ENCODE measurements around the gene SHISA6.

The SHISA6 gene

GRCh38 chr17:11550431-11550830 is 309.4 kb downstream of the SHISA6 start:
- Mint-ChIP-seq H3K4me3 (no peak overlapping the region), H3K4me1 (ENCODE audit: low read depth) (no peaks in the 10 kb centered on the region), H3K9me3 (peaks cover 10% of the 10 kb centered on the region), H3K36me3 (ENCODE audit: low read depth) (no peaks in the 10 kb centered on the region), H3K27ac (no peak overlapping the region), H3K27me3 (ENCODE audit: low read depth) (no peaks in the 10 kb centered on the region)

GRCh38 chr17:11551442-11551841 is 310.4 kb downstream of the SHISA6 start:
- no peaks in the 10 kb centered on the region for H3K27me3 Mint-ChIP-seq (ENCODE audit: low read depth)
- no peaks in the 10 kb centered on the region for H3K4me1 Mint-ChIP-seq (ENCODE audit: low read depth)
- H3K27ac Mint-ChIP-seq: no peak overlapping the region
- H3K36me3 Mint-ChIP-seq (ENCODE audit: low read depth): no peaks in the 10 kb centered on the region
- H3K9me3 Mint-ChIP-seq: peaks cover 18% of the 10 kb centered on the region
- no peak overlapping the region for H3K4me3 Mint-ChIP-seq

GRCh38 chr17:11553135-11553534 is 312.1 kb downstream of the SHISA6 start:
- no peak overlapping the region for H3K4me3 Mint-ChIP-seq
- no peaks in the 10 kb centered on the region for H3K4me1 Mint-ChIP-seq (ENCODE audit: low read depth)
- H3K9me3 Mint-ChIP-seq: peaks cover 22% of the 10 kb centered on the region
- no peaks in the 10 kb centered on the region for H3K36me3 Mint-ChIP-seq (ENCODE audit: low read depth)
- no peaks in the 10 kb centered on the region for H3K27me3 Mint-ChIP-seq (ENCODE audit: low read depth)
- no peak overlapping the region for H3K27ac Mint-ChIP-seq

- Mint-ChIP-seq H3K4me3 (no peak overlapping the region), H3K27me3 (ENCODE audit: low read depth) (no peaks in the 10 kb centered on the region), H3K27ac (no peak overlapping the region), H3K9me3 (peaks cover 19% of the 10 kb centered on the region), H3K4me1 (ENCODE audit: low read depth) (no peaks in the 10 kb centered on the region), H3K36me3 (ENCODE audit: low read depth) (no peaks in the 10 kb centered on the region)
Measured at GRCh38 chr17:11554042-11554441, 313.0 kb downstream of the SHISA6 start.

GRCh38 chr17:11554542-11554941 is 313.5 kb downstream of the SHISA6 start:
- Mint-ChIP-seq H3K27me3 (ENCODE audit: low read depth) (no peaks in the 10 kb centered on the region), H3K4me3 (no peak overlapping the region), H3K27ac (no peak overlapping the region), H3K4me1 (ENCODE audit: low read depth) (no peaks in the 10 kb centered on the region), H3K36me3 (ENCODE audit: low read depth) (no peaks in the 10 kb centered on the region), H3K9me3 (peaks cover 18% of the 10 kb centered on the region)

GRCh38 chr17:11555530-11555929 is 314.5 kb downstream of the SHISA6 start:
- Mint-ChIP-seq H3K4me3 (no peak overlapping the region), H3K27ac (no peak overlapping the region), H3K36me3 (ENCODE audit: low read depth) (no peaks in the 10 kb centered on the region), H3K9me3 (peaks cover 18% of the 10 kb centered on the region), H3K27me3 (ENCODE audit: low read depth) (no peaks in the 10 kb centered on the region), H3K4me1 (ENCODE audit: low read depth) (no peaks in the 10 kb centered on the region)

- Mint-ChIP-seq H3K27me3 (ENCODE audit: low read depth) (no peaks in the 10 kb centered on the region), H3K4me3 (no peak overlapping the region), H3K9me3 (peaks cover 14% of the 10 kb centered on the region), H3K4me1 (ENCODE audit: low read depth) (no peaks in the 10 kb centered on the region), H3K36me3 (ENCODE audit: low read depth) (no peaks in the 10 kb centered on the region), H3K27ac (no peak overlapping the region)
Measured at GRCh38 chr17:11557727-11558452, 316.9 kb downstream of the SHISA6 start.

GRCh38 chr17:11558681-11559234 is 317.7 kb downstream of the SHISA6 start:
- H3K27ac Mint-ChIP-seq: no peak overlapping the region
- H3K27me3 Mint-ChIP-seq (ENCODE audit: low read depth): no peaks in the 10 kb centered on the region
- peaks cover 12% of the 10 kb centered on the region for H3K9me3 Mint-ChIP-seq
- H3K4me1 Mint-ChIP-seq (ENCODE audit: low read depth): no peaks in the 10 kb centered on the region
- H3K4me3 Mint-ChIP-seq: no peak overlapping the region
- H3K36me3 Mint-ChIP-seq (ENCODE audit: low read depth): no peaks in the 10 kb centered on the region

GRCh38 chr17:11559601-11560000 is 318.6 kb downstream of the SHISA6 start:
- Mint-ChIP-seq H3K9me3 (peaks cover 12% of the 10 kb centered on the region), H3K4me3 (no peak overlapping the region), H3K27me3 (ENCODE audit: low read depth) (no peaks in the 10 kb centered on the region), H3K27ac (no peak overlapping the region), H3K4me1 (ENCODE audit: low read depth) (no peaks in the 10 kb centered on the region), H3K36me3 (ENCODE audit: low read depth) (no peaks in the 10 kb centered on the region)

- H3K4me3 Mint-ChIP-seq: no peak overlapping the region
- no peak overlapping the region for H3K27ac Mint-ChIP-seq
- no peaks in the 10 kb centered on the region for H3K4me1 Mint-ChIP-seq (ENCODE audit: low read depth)
- H3K9me3 Mint-ChIP-seq: peaks cover 11% of the 10 kb centered on the region
- no peaks in the 10 kb centered on the region for H3K36me3 Mint-ChIP-seq (ENCODE audit: low read depth)
- no peaks in the 10 kb centered on the region for H3K27me3 Mint-ChIP-seq (ENCODE audit: low read depth)
Measured at GRCh38 chr17:11561281-11561680, 320.3 kb downstream of the SHISA6 start.

GRCh38 chr17:11561702-11562101 is 320.7 kb downstream of the SHISA6 start:
- Mint-ChIP-seq H3K9me3 (peaks cover 7% of the 10 kb centered on the region), H3K4me1 (ENCODE audit: low read depth) (no peaks in the 10 kb centered on the region), H3K27me3 (ENCODE audit: low read depth) (no peaks in the 10 kb centered on the region), H3K27ac (no peak overlapping the region), H3K36me3 (ENCODE audit: low read depth) (no peaks in the 10 kb centered on the region), H3K4me3 (no peak overlapping the region)

GRCh38 chr17:11564589-11565380 is 323.8 kb downstream of the SHISA6 start:
- no peaks in the 10 kb centered on the region for H3K4me1 Mint-ChIP-seq (ENCODE audit: low read depth)
- H3K9me3 Mint-ChIP-seq: peaks cover 11% of the 10 kb centered on the region
- no peak overlapping the region for H3K27ac Mint-ChIP-seq
- H3K36me3 Mint-ChIP-seq (ENCODE audit: low read depth): no peaks in the 10 kb centered on the region
- no peaks in the 10 kb centered on the region for H3K27me3 Mint-ChIP-seq (ENCODE audit: low read depth)
- H3K4me3 Mint-ChIP-seq: no peak overlapping the region

GRCh38 chr17:11565591-11565990 is 324.6 kb downstream of the SHISA6 start:
- H3K36me3 Mint-ChIP-seq (ENCODE audit: low read depth): no peaks in the 10 kb centered on the region
- H3K4me3 Mint-ChIP-seq: no peak overlapping the region
- H3K27ac Mint-ChIP-seq: no peak overlapping the region
- peaks cover 15% of the 10 kb centered on the region for H3K9me3 Mint-ChIP-seq
- no peaks in the 10 kb centered on the region for H3K4me1 Mint-ChIP-seq (ENCODE audit: low read depth)
- no peaks in the 10 kb centered on the region for H3K27me3 Mint-ChIP-seq (ENCODE audit: low read depth)

GRCh38 chr17:11578998-11579397 is 338.0 kb downstream of the SHISA6 start:
- Mint-ChIP-seq H3K36me3 (ENCODE audit: low read depth) (no peaks in the 10 kb centered on the region), H3K27ac (no peak overlapping the region), H3K9me3 (peaks cover 16% of the 10 kb centered on the region), H3K4me3 (no peak overlapping the region), H3K27me3 (ENCODE audit: low read depth) (no peaks in the 10 kb centered on the region), H3K4me1 (ENCODE audit: low read depth) (no peaks in the 10 kb centered on the region)

GRCh38 chr17:11580677-11581076 is 339.7 kb downstream of the SHISA6 start:
- no peak overlapping the region for H3K27ac Mint-ChIP-seq
- peaks cover 17% of the 10 kb centered on the region for H3K9me3 Mint-ChIP-seq
- no peaks in the 10 kb centered on the region for H3K36me3 Mint-ChIP-seq (ENCODE audit: low read depth)
- H3K4me3 Mint-ChIP-seq: no peak overlapping the region
- H3K4me1 Mint-ChIP-seq (ENCODE audit: low read depth): no peaks in the 10 kb centered on the region
- H3K27me3 Mint-ChIP-seq (ENCODE audit: low read depth): no peaks in the 10 kb centered on the region

All from T-helper 1 cell treated with Interleukin-12 subunit alpha and Interleukin-12 subunit beta and Interleukin-4 antibody, amounts not matched to agents 30 μg/mL and 1 μg/mL, for 36 hours (primary cell).